ENCODE data around the gene MAPT. TPM values are rescaled to one million over a fixed set of nuclear protein-coding genes. Genes with fewer than 3 reads are reported as not detected.
A peak's percentile ranks its signal among the peaks of the same experiment; 100 is the strongest.

The MAPT gene
- total RNA-seq, 4 donors from 2014 or later, result 70.3 to 120 (median 82.8) TPM

- DNase-seq (no peak), ATAC-seq (no peak)
- H3K27me3 ChIP-seq, result no peaks in the 10 kb centered on the region
- intact Hi-C loops (cut with DNase I; ENCODE audit: low total_unique reads) (no loop called here), in situ Hi-C loops (cut with MboI; ENCODE audit: low sequenced_read_pairs in 4 of 4) (loop anchor here in 2 of 4 donors (25.0 kb wide), 1 partner anchor 314 kb away; no protein-coding TSS in a partner anchor)
- peak overlapping the region in 2 of 4 donors; percentile 26 to 83 for H3K27ac ChIP-seq
- peaks cover 29 to 34% of the 10 kb centered on the region in 2 donors for H3K4me1 ChIP-seq
- H3K4me3 ChIP-seq, result no peak overlapping the region
- no peaks in the 10 kb centered on the region for H3K9me3 ChIP-seq
- TF ChIP-seq POLR2A (IDR thresholded peaks at IDR 0.05) (no peak), CTCF (IDR thresholded peaks at IDR 0.05 in 4 of 5, conservative IDR thresholded peaks at IDR 0.05 in 1 of 5) (no peak)
- H3K36me3 ChIP-seq, result no peaks in the 10 kb centered on the region
Measured at GRCh38 chr17:45951403-45951802, 57.0 kb downstream of the MAPT start.

GRCh38 chr17:45951941-45952340 is 57.6 kb downstream of the MAPT start:
- H3K4me3 ChIP-seq, result no peak overlapping the region
- TF ChIP-seq CTCF (IDR thresholded peaks at IDR 0.05 in 4 of 5, conservative IDR thresholded peaks at IDR 0.05 in 1 of 5) (no peak), POLR2A (IDR thresholded peaks at IDR 0.05) (no peak)
- intact Hi-C loops (cut with DNase I; ENCODE audit: low total_unique reads) (no loop called here), in situ Hi-C loops (cut with MboI; ENCODE audit: low sequenced_read_pairs in 4 of 4) (loop anchor here in 2 of 4 donors (25.0 kb wide), 1 partner anchor 315 kb away; no protein-coding TSS in a partner anchor)
- no peaks in the 10 kb centered on the region for H3K9me3 ChIP-seq
- H3K36me3 ChIP-seq, result no peaks in the 10 kb centered on the region
- ATAC-seq (no peak), DNase-seq (no peak)
- no peaks in the 10 kb centered on the region for H3K27me3 ChIP-seq
- H3K4me1 ChIP-seq, result peaks cover 25 to 28% of the 10 kb centered on the region in 2 donors
- peak overlapping the region in 3 of 4 donors; percentile 13 to 83 (median 26) for H3K27ac ChIP-seq

- TF ChIP-seq POLR2A (IDR thresholded peaks at IDR 0.05), result no peak
- TF ChIP-seq CTCF (IDR thresholded peaks at IDR 0.05 in 4 of 5, conservative IDR thresholded peaks at IDR 0.05 in 1 of 5), result no peak
Measured at GRCh38 chr17:45952814-45953320, 58.5 kb downstream of the MAPT start.

GRCh38 chr17:45953561-45953960 is 59.2 kb downstream of the MAPT start:
- intact Hi-C loops (cut with DNase I; ENCODE audit: low total_unique reads) (no loop called here), in situ Hi-C loops (cut with MboI; ENCODE audit: low sequenced_read_pairs in 4 of 4) (loop anchor here in 2 of 4 donors (25.0 kb wide), 1 partner anchor 316 kb away; no protein-coding TSS in a partner anchor)
- DNase-seq, result no peak
- Histone ChIP-seq H3K27ac (no peak overlapping the region), H3K27me3 (no peaks in the 10 kb centered on the region), H3K9me3 (no peaks in the 10 kb centered on the region), H3K36me3 (no peaks in the 10 kb centered on the region), H3K4me1 (peaks cover 8 to 13% of the 10 kb centered on the region in 2 donors), H3K4me3 (no peak overlapping the region)
- TF ChIP-seq POLR2A (IDR thresholded peaks at IDR 0.05), result no peak
- TF ChIP-seq CTCF (IDR thresholded peaks at IDR 0.05 in 4 of 5, conservative IDR thresholded peaks at IDR 0.05 in 1 of 5), result no peak
- no peak for ATAC-seq

More at GRCh38 chr17:45952814-45953320, 58.5 kb downstream of the MAPT start:
- in situ Hi-C loops (cut with MboI; ENCODE audit: low sequenced_read_pairs in 4 of 4) (loop anchor here in 2 of 4 donors (25.0 kb wide), 1 partner anchor 316 kb away; no protein-coding TSS in a partner anchor), intact Hi-C loops (cut with DNase I; ENCODE audit: low total_unique reads) (no loop called here)
- DNase-seq (no peak), ATAC-seq (no peak)
- Histone ChIP-seq H3K36me3 (no peaks in the 10 kb centered on the region), H3K4me3 (no peak overlapping the region), H3K9me3 (no peaks in the 10 kb centered on the region), H3K4me1 (peaks cover 15 to 20% of the 10 kb centered on the region in 2 donors), H3K27me3 (no peaks in the 10 kb centered on the region), H3K27ac (no peak overlapping the region)
